Measurements from ENCODE around the gene GDPD5. TPM values are rescaled to one million over a fixed set of nuclear protein-coding genes. Genes with fewer than 3 reads are reported as not detected.
A peak's percentile ranks its signal among the peaks of the same experiment; 100 is the strongest.

Gene GDPD5
- total RNA-seq, 3 donors from 2014 or later (not counting 1 experiment from before 2014, with no cell fraction given): 49.7 to 95.2 (median 60.2) TPM

GRCh38 chr11:75398906-75399305, 126.8 kb downstream of the GDPD5 start:
- no peaks in the 10 kb centered on the region for H3K27me3 ChIP-seq (ENCODE audit: control insufficient read depth, insufficient read depth, low read length)
- Mint-ChIP-seq H3K4me3 (peak overlapping the region; percentile 99), H3K27ac (peak overlapping the region; percentile 97 to 98), H3K27me3 (ENCODE audit: low read depth in 2 of 2) (peaks cover 0 to 6% of the 10 kb centered on the region in 2 donors), H3K9me3 (no peaks in the 10 kb centered on the region), H3K36me3 (peaks cover 7% of the 10 kb centered on the region), H3K4me1 (peaks cover 45 to 48% of the 10 kb centered on the region in 2 donors)
- peaks cover 29% of the 10 kb centered on the region for H3K4me1 ChIP-seq (ENCODE audit: control insufficient read depth, insufficient read depth, low read length)
- no peak for TF ChIP-seq CTCF (IDR thresholded peaks at IDR 0.05)
- DNase-seq: no peak
- H3K27ac ChIP-seq (ENCODE audit: low read length): no peak overlapping the region
- no peak overlapping the region for H3K4me3 ChIP-seq (ENCODE audit: low read length)
- 81% methylated on average over 8 of the region's 8 CpGs for WGBS (ENCODE audit: insufficient coverage)
- ATAC-seq: no peak
- H3K9me3 ChIP-seq (ENCODE audit: control insufficient read depth, insufficient read depth, low read length): no peaks in the 10 kb centered on the region
- peaks cover 31% of the 10 kb centered on the region for H3K36me3 ChIP-seq (ENCODE audit: control insufficient read depth, insufficient read depth, low read length)
- intact Hi-C loops (cut with micrococcal nuclease): no loop called here

- Histone ChIP-seq H3K27me3 (ENCODE audit: control insufficient read depth, insufficient read depth, low read length) (no peaks in the 10 kb centered on the region), H3K36me3 (ENCODE audit: control insufficient read depth, insufficient read depth, low read length) (no peaks in the 10 kb centered on the region), H3K4me3 (ENCODE audit: low read length) (no peak overlapping the region), H3K27ac (ENCODE audit: low read length) (no peak overlapping the region), H3K4me1 (ENCODE audit: control insufficient read depth, insufficient read depth, low read length) (peaks cover 4% of the 10 kb centered on the region), H3K9me3 (ENCODE audit: control insufficient read depth, insufficient read depth, low read length) (no peaks in the 10 kb centered on the region)
- Mint-ChIP-seq H3K4me1 (peaks cover 3% of the 10 kb centered on the region in 2 donors), H3K27me3 (ENCODE audit: low read depth in 2 of 2) (peaks cover 0 to 6% of the 10 kb centered on the region in 2 donors), H3K27ac (no peak overlapping the region), H3K9me3 (no peaks in the 10 kb centered on the region), H3K4me3 (no peak overlapping the region), H3K36me3 (no peaks in the 10 kb centered on the region)
- WGBS (ENCODE audit: insufficient coverage): 83% methylated on average over 8 of the region's 8 CpGs
- no peak for TF ChIP-seq CTCF (IDR thresholded peaks at IDR 0.05)
- ATAC-seq (no peak), DNase-seq (no peak)
- intact Hi-C loops (cut with micrococcal nuclease): no loop called here
These were observed 131.5 kb downstream of the GDPD5 start for GRCh38 chr11:75394085-75394840.

GRCh38 chr11:75389925-75390324, 135.8 kb downstream of the GDPD5 start:
- intact Hi-C loops (cut with micrococcal nuclease): no loop called here

More at GRCh38 chr11:75389925-75390324, 135.8 kb downstream of the GDPD5 start:
- DNase-seq: no peak
- H3K27me3 ChIP-seq (ENCODE audit: control insufficient read depth, insufficient read depth, low read length): no peaks in the 10 kb centered on the region
- H3K4me1 ChIP-seq (ENCODE audit: control insufficient read depth, insufficient read depth, low read length): peaks cover 9% of the 10 kb centered on the region
- Mint-ChIP-seq H3K27me3 (ENCODE audit: low read depth in 2 of 2) (peaks cover 0 to 2% of the 10 kb centered on the region in 2 donors), H3K4me3 (no peak overlapping the region), H3K4me1 (no peaks in the 10 kb centered on the region), H3K36me3 (no peaks in the 10 kb centered on the region), H3K9me3 (no peaks in the 10 kb centered on the region), H3K27ac (no peak overlapping the region)
- no peaks in the 10 kb centered on the region for H3K36me3 ChIP-seq (ENCODE audit: control insufficient read depth, insufficient read depth, low read length)
- H3K9me3 ChIP-seq (ENCODE audit: control insufficient read depth, insufficient read depth, low read length): no peaks in the 10 kb centered on the region
- 89% methylated on average over 7 of the region's 7 CpGs for WGBS (ENCODE audit: insufficient coverage)
- TF ChIP-seq CTCF (IDR thresholded peaks at IDR 0.05): no peak
- H3K27ac ChIP-seq (ENCODE audit: low read length): no peak overlapping the region
- no peak for ATAC-seq
- H3K4me3 ChIP-seq (ENCODE audit: low read length): no peak overlapping the region

All from natural killer cell (primary cell).